ENCODE data around the gene HELQ. TPM values are rescaled to one million over a fixed set of nuclear protein-coding genes. Genes with fewer than 3 reads are reported as not detected.

The HELQ gene
- total and polyA plus RNA-seq, 4 donors: 9.2 to 20.6 (median 14.2) TPM

- peak in 1 of 6 donors; percentile 1 for DNase-seq (ENCODE audit: low read depth in 4 of 6, low spot score in 6 of 6)
- H3K4me3 ChIP-seq (ENCODE audit: low read depth, low read length): no peak overlapping the region
- no peaks in the 10 kb centered on the region for H3K27me3 ChIP-seq (ENCODE audit: control insufficient read depth, insufficient read depth, low read length)
- no peaks in the 10 kb centered on the region for H3K36me3 ChIP-seq (ENCODE audit: control insufficient read depth, insufficient read depth, low read length)
- no peak overlapping the region for H3K27ac ChIP-seq (ENCODE audit: low read depth, low read length)
- 38% methylated on average over 1 of the region's 1 CpG for WGBS (ENCODE audit: insufficient coverage)
- H3K9me3 ChIP-seq (ENCODE audit: control insufficient read depth, insufficient read depth, low read length): no peaks in the 10 kb centered on the region
- H3K4me1 ChIP-seq (ENCODE audit: control insufficient read depth, insufficient read depth, low read length): no peaks in the 10 kb centered on the region
Measured at GRCh38 chr4:83489711-83490326, 34.2 kb upstream of the HELQ start.

- WGBS (ENCODE audit: insufficient coverage): 67% methylated on average over 2 of the region's 3 CpGs
- DNase-seq (ENCODE audit: low read depth in 4 of 6, low spot score in 6 of 6): no peak
- Histone ChIP-seq H3K4me1 (ENCODE audit: control insufficient read depth, insufficient read depth, low read length) (peaks cover 6% of the 10 kb centered on the region), H3K4me3 (ENCODE audit: low read depth, low read length) (no peak overlapping the region), H3K9me3 (ENCODE audit: control insufficient read depth, insufficient read depth, low read length) (no peaks in the 10 kb centered on the region), H3K36me3 (ENCODE audit: control insufficient read depth, insufficient read depth, low read length) (no peaks in the 10 kb centered on the region), H3K27ac (ENCODE audit: low read depth, low read length) (no peak overlapping the region), H3K27me3 (ENCODE audit: control insufficient read depth, insufficient read depth, low read length) (no peaks in the 10 kb centered on the region)
Measured at GRCh38 chr4:83486457-83487129, 31.0 kb upstream of the HELQ start.

GRCh38 chr4:83484500-83485461 lies 29.2 kb upstream of the HELQ start, which contains the start of gene ABRAXAS1:
ABRAXAS1 (minus strand) TSS chr4:83485100; CDS start chr4:83485072, 28 bp downstream.
- DNase-seq (ENCODE audit: low read depth in 4 of 6, low spot score in 6 of 6): peak; percentile 78 to 98 (median 92)
- Histone ChIP-seq H3K27ac (ENCODE audit: low read depth, low read length) (peak within 1 kb of the TSS; percentile 82), H3K4me1 (ENCODE audit: control insufficient read depth, insufficient read depth, low read length) (peaks cover 6% of the 10 kb centered on the region), H3K4me3 (ENCODE audit: low read depth, low read length) (peak within 1 kb of the TSS; percentile 83), H3K36me3 (ENCODE audit: control insufficient read depth, insufficient read depth, low read length) (no peaks in the 10 kb centered on the region), H3K9me3 (ENCODE audit: control insufficient read depth, insufficient read depth, low read length) (no peaks in the 10 kb centered on the region), H3K27me3 (ENCODE audit: control insufficient read depth, insufficient read depth, low read length) (no peaks in the 10 kb centered on the region)
- under 1% methylated on average over 93 of the region's 93 CpGs for WGBS (ENCODE audit: insufficient coverage)

- no peaks in the 10 kb centered on the region for H3K27me3 ChIP-seq (ENCODE audit: control insufficient read depth, insufficient read depth, low read length)
- H3K27ac ChIP-seq (ENCODE audit: low read depth, low read length): no peak overlapping the region
- no peaks in the 10 kb centered on the region for H3K4me1 ChIP-seq (ENCODE audit: control insufficient read depth, insufficient read depth, low read length)
- H3K4me3 ChIP-seq (ENCODE audit: low read depth, low read length): no peak overlapping the region
- peaks cover 5% of the 10 kb centered on the region for H3K36me3 ChIP-seq (ENCODE audit: control insufficient read depth, insufficient read depth, low read length)
- DNase-seq (ENCODE audit: low read depth in 4 of 6, low spot score in 6 of 6): no peak
- H3K9me3 ChIP-seq (ENCODE audit: control insufficient read depth, insufficient read depth, low read length): no peaks in the 10 kb centered on the region
- WGBS (ENCODE audit: insufficient coverage): no CpG with 5 or more reads among the region's 2 CpGs
Measured at GRCh38 chr4:83473966-83474365, 18.3 kb upstream of the HELQ start.

- Histone ChIP-seq H3K27ac (ENCODE audit: low read depth, low read length) (no peak overlapping the region), H3K4me1 (ENCODE audit: control insufficient read depth, insufficient read depth, low read length) (no peaks in the 10 kb centered on the region), H3K4me3 (ENCODE audit: low read depth, low read length) (no peak overlapping the region), H3K27me3 (ENCODE audit: control insufficient read depth, insufficient read depth, low read length) (no peaks in the 10 kb centered on the region), H3K9me3 (ENCODE audit: control insufficient read depth, insufficient read depth, low read length) (no peaks in the 10 kb centered on the region), H3K36me3 (ENCODE audit: control insufficient read depth, insufficient read depth, low read length) (peaks cover 5% of the 10 kb centered on the region)
- DNase-seq (ENCODE audit: low read depth in 4 of 6, low spot score in 6 of 6): no peak
- WGBS (ENCODE audit: insufficient coverage): no CpG with 5 or more reads among the region's 4 CpGs
Measured at GRCh38 chr4:83473423-83473822, 17.8 kb upstream of the HELQ start.

GRCh38 chr4:83456184-83456501 lies 520 bp upstream of the HELQ start:
- Histone ChIP-seq H3K4me1 (ENCODE audit: control insufficient read depth, insufficient read depth, low read length) (peaks cover 7% of the 10 kb centered on the region), H3K27ac (ENCODE audit: low read depth, low read length) (peak overlapping the region; percentile 97), H3K4me3 (ENCODE audit: low read depth, low read length) (peak overlapping the region; percentile 98), H3K27me3 (ENCODE audit: control insufficient read depth, insufficient read depth, low read length) (no peaks in the 10 kb centered on the region), H3K9me3 (ENCODE audit: control insufficient read depth, insufficient read depth, low read length) (no peaks in the 10 kb centered on the region), H3K36me3 (ENCODE audit: control insufficient read depth, insufficient read depth, low read length) (peaks cover 12% of the 10 kb centered on the region)
- no peak for DNase-seq (ENCODE audit: low read depth in 4 of 6, low spot score in 6 of 6)
- WGBS (ENCODE audit: insufficient coverage): 0% methylated on average over 1 of the region's 7 CpGs

- 67% methylated on average over 4 of the region's 6 CpGs for WGBS (ENCODE audit: insufficient coverage)
- Histone ChIP-seq H3K27me3 (ENCODE audit: control insufficient read depth, insufficient read depth, low read length) (no peaks in the 10 kb centered on the region), H3K9me3 (ENCODE audit: control insufficient read depth, insufficient read depth, low read length) (no peaks in the 10 kb centered on the region), H3K36me3 (ENCODE audit: control insufficient read depth, insufficient read depth, low read length) (peaks cover 9% of the 10 kb centered on the region), H3K27ac (ENCODE audit: low read depth, low read length) (peak overlapping the region; percentile 97), H3K4me3 (ENCODE audit: low read depth, low read length) (peak overlapping the region; percentile 98), H3K4me1 (ENCODE audit: control insufficient read depth, insufficient read depth, low read length) (peaks cover 7% of the 10 kb centered on the region)
- DNase-seq (ENCODE audit: low read depth in 4 of 6, low spot score in 6 of 6): peak in 2 of 6 donors; percentile 1 to 2
Measured at GRCh38 chr4:83454686-83455085, 937 bp downstream of the HELQ start.

- H3K4me3 ChIP-seq (ENCODE audit: low read depth, low read length): no peak overlapping the region
- WGBS (ENCODE audit: insufficient coverage): 63% methylated on average over 1 of the region's 2 CpGs
- no peaks in the 10 kb centered on the region for H3K27me3 ChIP-seq (ENCODE audit: control insufficient read depth, insufficient read depth, low read length)
- peaks cover 2% of the 10 kb centered on the region for H3K4me1 ChIP-seq (ENCODE audit: control insufficient read depth, insufficient read depth, low read length)
- H3K27ac ChIP-seq (ENCODE audit: low read depth, low read length): no peak overlapping the region
- no peaks in the 10 kb centered on the region for H3K9me3 ChIP-seq (ENCODE audit: control insufficient read depth, insufficient read depth, low read length)
- DNase-seq (ENCODE audit: low read depth in 4 of 6, low spot score in 6 of 6): no peak
- peaks cover 5% of the 10 kb centered on the region for H3K36me3 ChIP-seq (ENCODE audit: control insufficient read depth, insufficient read depth, low read length)
Measured at GRCh38 chr4:83449009-83449408, 6.6 kb downstream of the HELQ start.

- 100% methylated on average over 1 of the region's 3 CpGs for WGBS (ENCODE audit: insufficient coverage)
- Histone ChIP-seq H3K9me3 (ENCODE audit: control insufficient read depth, insufficient read depth, low read length) (no peaks in the 10 kb centered on the region), H3K36me3 (ENCODE audit: control insufficient read depth, insufficient read depth, low read length) (peaks cover 16% of the 10 kb centered on the region), H3K27me3 (ENCODE audit: control insufficient read depth, insufficient read depth, low read length) (no peaks in the 10 kb centered on the region), H3K4me1 (ENCODE audit: control insufficient read depth, insufficient read depth, low read length) (no peaks in the 10 kb centered on the region), H3K27ac (ENCODE audit: low read depth, low read length) (no peak overlapping the region), H3K4me3 (ENCODE audit: low read depth, low read length) (no peak overlapping the region)
- no peak for DNase-seq (ENCODE audit: low read depth in 4 of 6, low spot score in 6 of 6)
Measured at GRCh38 chr4:83440899-83441298, 14.7 kb downstream of the HELQ start.
